Activated naive CD4-positive, alpha-beta T cell treated with Interleukin-2 at 50 U/mL for 16 hours (primary cell): Measurements from ENCODE around the gene MYCT1.

Experiments used
- DNase-seq: peaks from one replicate; pipeline ENCODE4 v3.0.0-alpha.2; 2020

Gene MYCT1

DNA sequence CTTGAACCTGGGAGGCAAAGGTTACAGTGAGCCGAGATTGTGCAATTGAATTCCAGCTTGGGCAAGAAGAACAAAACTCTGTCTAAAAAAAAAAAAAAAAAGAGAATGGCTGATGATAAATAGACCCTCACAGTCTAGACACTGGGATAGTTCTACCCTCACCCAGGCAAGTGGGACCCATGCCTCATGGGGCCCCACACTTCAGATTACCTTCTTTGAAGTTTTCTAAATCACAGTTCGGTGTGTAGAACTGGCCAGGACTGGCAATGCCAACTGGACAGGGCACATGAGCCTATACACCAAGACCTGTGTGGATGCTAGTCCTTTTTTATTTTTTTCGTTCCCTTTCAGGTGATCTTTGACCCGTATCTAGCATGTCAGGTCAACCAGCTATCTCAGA is 28.6 kb downstream of the MYCT1 start:
- no peak for DNase-seq

DNA sequence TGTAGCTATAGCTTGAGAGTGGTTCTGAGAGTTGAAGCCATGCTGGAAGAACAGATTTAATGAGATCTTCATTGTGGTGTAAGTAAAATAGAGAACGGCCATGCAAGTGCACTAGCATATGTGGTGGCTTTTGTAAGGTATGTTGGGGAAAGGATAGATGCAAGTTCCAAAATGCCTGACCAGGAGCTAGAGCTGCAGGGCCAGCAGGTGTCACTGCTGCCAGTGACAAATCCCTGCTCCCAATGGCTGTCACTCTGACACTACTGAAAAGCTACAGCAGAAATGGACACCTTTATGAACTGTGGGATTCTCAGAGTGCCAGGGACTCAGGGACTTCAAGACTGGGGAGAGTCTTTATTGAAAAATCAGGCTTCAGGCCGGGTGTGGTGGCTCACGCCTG is 29.8 kb downstream of the MYCT1 start:
- DNase-seq: no peak

DNA sequence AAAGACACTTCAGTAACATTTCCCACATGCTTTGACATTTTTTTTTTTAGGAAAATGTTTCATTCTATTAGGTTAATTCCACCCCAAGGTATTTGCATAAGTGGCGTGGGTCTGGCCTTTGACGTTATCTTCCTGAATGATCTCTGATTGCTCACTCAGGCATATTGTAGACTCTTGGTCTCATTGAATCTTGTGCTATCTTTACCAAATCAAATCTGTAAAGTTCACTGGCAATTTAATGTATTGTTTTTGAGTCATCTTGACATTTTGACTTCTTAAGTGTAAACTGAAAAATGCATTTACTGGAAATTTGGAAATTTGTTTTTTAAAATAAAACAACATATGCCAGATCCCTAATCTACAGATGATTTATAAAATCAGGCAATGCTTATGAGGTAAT is 36.9 kb downstream of the MYCT1 start:
- DNase-seq: no peak

DNA sequence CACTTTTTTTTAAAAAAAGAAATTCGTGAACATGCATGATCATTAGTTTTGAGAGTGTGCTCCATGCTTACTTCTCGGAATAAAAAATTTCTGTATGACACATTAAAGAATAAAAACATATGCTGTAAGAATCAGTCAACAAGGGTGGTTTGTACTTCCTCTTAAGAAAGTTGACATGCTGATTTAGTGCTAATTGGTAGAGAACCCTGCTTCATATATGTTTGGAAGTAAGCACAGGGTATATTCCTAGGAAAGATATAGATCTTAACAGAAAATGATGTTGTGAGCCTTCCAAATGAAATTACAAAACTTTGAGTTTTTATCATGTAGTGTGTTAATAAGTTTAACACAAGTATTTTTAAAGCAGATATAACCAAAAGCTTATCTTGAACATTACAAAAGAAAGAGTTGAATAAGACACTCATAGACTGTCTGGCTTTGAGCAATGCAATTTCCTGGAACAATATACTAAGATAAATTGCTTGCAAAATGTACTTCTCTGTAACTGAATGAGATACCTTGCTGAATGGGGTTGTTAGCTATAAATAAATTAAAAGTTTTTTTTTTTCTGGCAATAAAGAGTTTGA is 39.1 kb downstream of the MYCT1 start:
- DNase-seq: no peak

DNA sequence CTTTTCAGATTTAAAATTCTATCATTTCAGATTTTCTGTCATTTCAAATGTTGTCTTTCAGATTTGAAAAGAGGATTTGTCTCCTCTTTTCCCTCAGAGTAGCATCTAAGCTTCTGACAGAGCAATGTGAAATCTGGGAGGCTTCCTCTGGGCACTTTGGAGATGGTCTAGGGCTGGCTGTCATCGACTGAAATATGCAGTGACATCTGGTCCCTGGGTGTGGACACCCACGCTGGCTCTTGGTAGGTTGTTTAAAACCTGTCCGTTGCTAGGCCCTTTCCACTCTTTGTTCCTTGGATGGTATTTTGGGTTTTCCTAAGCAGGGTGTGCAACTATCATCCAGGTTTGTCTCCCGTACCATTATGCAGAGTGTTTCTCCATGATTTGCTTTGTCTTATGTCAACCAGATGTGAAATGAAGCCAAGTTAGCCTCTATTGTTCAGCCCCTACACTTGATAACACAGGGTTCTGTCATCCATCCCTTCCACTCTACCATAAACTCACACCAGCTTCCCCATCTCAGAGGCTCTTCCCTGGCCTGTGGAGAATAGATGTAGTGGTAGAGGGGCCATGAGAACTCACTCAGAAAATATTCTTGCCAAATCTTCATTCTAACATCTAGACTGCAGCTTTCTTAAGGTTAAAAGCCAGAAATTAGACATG is 47.9 kb downstream of the MYCT1 start:
- DNase-seq: no peak

DNA sequence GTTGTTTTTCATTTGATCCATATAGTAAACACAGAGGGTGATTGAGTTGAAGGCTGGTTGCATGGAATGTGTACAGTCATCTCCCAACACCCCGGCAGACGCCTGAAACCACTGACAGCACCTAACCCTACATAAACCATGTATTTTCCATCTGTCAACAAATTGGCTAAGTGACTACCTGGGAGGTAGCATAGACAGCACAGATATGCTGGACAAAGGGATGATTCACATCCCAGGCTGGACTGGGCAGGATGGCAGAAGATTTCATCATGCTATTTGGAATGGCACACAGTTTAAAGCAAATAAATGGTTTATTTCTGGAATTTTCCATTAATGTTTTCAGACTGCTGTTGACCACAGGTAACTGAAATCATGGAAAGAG is 48.5 kb downstream of the MYCT1 start:
- DNase-seq: no peak

DNA sequence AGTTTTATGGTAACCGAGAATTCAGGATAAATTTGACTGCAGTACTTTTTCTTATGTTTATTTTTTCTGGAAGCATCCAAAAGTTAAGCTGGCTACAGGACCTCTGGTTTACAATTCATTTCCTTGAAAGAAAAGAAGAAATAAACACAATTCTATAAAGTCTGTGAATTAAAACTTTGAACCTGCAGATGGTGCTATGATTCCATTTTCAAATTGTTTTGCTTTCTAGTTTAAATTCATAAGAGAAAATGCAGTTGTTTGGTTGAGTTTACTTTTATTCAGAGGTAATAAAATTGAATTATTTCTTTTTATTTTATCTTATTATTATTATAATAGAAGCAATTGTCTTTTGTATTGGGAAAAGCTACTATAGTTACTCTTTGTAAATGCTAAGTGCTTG is 51.1 kb downstream of the MYCT1 start:
- no peak for DNase-seq

DNA sequence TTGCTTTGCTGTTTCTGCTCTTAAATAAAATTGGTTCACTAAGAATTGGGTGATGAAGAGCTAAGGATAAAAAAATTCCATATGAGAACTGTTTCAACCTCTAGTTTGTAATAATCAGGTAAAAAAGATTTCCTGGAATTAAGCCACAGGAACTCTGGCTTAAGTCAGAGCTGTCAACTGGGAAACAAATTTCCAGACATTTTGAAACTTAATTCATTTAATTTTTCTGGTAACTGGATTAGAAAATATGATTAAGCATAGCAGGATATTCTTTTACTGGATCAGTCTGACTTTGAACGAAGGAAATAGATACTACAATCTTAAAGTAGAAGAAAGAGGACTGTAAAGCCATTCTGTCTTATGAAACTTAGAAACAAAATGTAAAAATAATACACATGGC is 51.6 kb downstream of the MYCT1 start:
- no peak for DNase-seq

DNA sequence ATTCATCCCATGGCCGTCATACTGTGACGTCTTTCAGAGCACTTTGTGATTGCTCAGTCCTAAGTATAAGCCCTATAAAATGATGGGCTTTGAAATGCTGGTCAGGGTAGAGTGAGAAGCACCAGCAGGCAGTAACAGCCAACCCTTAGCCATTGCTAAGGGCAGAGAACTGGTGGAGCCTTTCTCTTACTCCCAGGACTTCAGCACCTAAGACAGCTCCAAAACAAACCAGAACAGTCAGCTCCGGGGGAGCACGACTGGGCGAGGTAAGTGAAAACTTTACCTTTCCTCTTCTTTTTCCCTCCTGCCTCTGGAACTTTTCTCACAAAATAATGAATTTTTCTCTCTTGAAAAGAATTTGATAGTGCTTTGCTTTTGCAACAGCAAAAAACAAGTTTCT is 53.0 kb downstream of the MYCT1 start, which contains the start of gene VIP:
Gene VIP, plus strand, starts transcription at position 104 of the 400 bp plus-strand sequence. CDS start 1,381 bp downstream, outside the sequence.
- no peak for DNase-seq

DNA sequence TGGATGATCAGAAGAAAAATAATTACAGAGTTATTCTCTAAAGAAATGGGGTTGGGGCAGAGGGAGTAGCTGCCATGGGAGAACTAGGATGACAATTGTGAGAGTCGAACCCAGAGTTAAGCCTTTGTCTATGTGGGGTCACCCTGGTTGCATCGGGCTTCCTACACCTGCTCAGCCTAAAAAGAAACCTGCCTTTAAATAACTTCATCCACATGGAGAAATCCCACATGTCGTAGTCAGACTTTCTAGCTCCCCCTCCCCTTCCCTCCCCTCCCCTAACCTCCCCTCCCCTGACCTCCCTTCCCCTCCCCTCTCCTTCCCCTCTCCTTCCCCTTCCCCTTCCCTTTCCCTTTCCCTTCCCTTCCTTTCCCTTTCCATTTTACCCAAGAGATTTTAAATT is 67.6 kb downstream of the MYCT1 start:
- DNase-seq: no peak

DNA sequence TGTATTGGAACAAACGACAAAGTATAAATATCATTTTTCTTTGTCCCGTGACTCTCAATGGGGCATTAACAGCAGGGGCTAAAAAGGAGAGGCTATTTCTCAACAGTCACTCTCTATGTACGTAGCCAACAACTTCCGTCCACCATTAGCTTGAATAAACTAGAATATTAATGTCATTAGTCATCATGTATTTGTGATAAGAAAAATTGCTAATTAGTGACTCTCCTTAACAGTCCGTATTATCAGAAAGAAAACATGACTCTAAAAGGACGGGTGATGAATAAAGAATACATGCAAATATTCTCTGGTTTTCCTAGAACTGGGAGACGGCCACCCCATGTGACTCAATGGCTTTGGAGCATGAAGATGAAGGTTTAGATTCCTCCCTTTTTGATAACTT is 71.5 kb downstream of the MYCT1 start:
- DNase-seq: no peak

DNA sequence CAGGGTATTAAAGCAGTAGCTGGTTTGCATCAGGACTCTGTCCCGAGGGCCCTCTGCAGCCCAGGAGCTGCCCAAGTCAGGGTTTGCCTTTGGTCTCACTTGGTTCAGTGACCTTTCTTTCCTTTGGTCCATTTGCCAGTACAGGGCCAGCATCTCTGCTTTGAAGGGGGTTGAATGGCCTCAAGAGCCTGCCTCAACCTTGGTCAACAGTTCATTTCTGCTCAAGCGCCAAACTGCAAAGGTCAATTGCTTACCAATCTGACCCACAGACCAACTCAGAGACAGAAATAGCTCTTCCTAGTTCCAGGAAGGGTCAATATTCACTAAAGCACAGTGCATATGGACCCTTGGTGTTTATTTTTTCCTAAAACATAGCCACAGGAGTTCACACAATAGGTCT is 72.3 kb downstream of the MYCT1 start:
- no peak for DNase-seq

DNA sequence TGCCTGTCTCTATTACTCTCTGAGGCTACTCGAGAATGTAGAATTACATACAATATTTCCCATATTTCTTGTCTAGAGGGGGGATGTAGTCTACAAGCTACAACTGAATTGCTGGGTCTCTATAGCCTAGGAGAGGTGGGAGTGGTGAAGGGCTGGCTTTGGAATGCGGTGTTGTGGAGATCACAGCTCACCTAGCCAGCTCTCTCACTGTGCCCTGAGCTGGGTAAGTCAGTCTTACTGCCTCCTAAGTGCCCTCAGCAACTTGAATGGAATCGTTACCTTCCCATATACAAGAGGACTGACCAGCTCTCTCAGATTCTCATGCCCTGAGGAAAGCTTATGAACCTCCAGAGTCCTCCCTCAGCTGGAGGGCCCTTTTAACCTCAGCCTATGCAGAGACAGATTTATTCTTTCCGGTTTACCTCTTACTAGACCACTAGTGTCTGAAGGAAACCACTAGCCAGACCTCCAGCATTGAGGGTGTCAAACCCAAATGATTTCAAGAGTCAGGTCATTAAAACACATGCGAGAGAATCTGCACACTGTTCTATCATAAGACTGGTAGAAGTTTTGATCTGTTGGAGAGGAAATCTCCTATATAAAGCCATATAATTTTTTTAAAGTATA is 73.5 kb downstream of the MYCT1 start:
- no peak for DNase-seq
